ENCODE data around the gene TSSK6.

Gene TSSK6

GRCh38 chr19:19551853-19552192, 36.5 kb upstream of the TSSK6 start:
- DNase-seq (ENCODE audit: extremely low read depth, insufficient read length) = no peak
- Histone ChIP-seq H3K4me3 (replicated peaks; ENCODE audit: low read depth, low read length) (no peak overlapping the region), H3K27me3 (replicated peaks; ENCODE audit: control insufficient read depth, insufficient read depth, low read length) (no peaks in the 10 kb centered on the region), H3K36me3 (ENCODE audit: control insufficient read depth, insufficient read depth, low read length) (no peaks in the 10 kb centered on the region)
- TF ChIP-seq CTCF (IDR thresholded peaks at IDR 0.05; ENCODE audit: insufficient read depth, low read length, poor library complexity, severe bottlenecking) = no peak

- no peak for TF ChIP-seq CTCF (IDR thresholded peaks at IDR 0.05; ENCODE audit: insufficient read depth, low read length, poor library complexity, severe bottlenecking)
- Histone ChIP-seq H3K27me3 (replicated peaks; ENCODE audit: control insufficient read depth, insufficient read depth, low read length) (no peaks in the 10 kb centered on the region), H3K4me3 (replicated peaks; ENCODE audit: low read depth, low read length) (no peak overlapping the region), H3K36me3 (ENCODE audit: control insufficient read depth, insufficient read depth, low read length) (no peaks in the 10 kb centered on the region)
- DNase-seq (ENCODE audit: extremely low read depth, insufficient read length) = no peak
Measured at GRCh38 chr19:19550972-19551852, 35.9 kb upstream of the TSSK6 start.

GRCh38 chr19:19550485-19550929, 35.2 kb upstream of the TSSK6 start:
- H3K27me3 ChIP-seq (replicated peaks; ENCODE audit: control insufficient read depth, insufficient read depth, low read length) = no peaks in the 10 kb centered on the region
- DNase-seq (ENCODE audit: extremely low read depth, insufficient read length) = no peak
- no peak overlapping the region for H3K4me3 ChIP-seq (replicated peaks; ENCODE audit: low read depth, low read length)
- no peaks in the 10 kb centered on the region for H3K36me3 ChIP-seq (ENCODE audit: control insufficient read depth, insufficient read depth, low read length)
- TF ChIP-seq CTCF (IDR thresholded peaks at IDR 0.05; ENCODE audit: insufficient read depth, low read length, poor library complexity, severe bottlenecking) = no peak

GRCh38 chr19:19549804-19550464, 34.6 kb upstream of the TSSK6 start:
- DNase-seq (ENCODE audit: extremely low read depth, insufficient read length) = no peak
- H3K36me3 ChIP-seq (ENCODE audit: control insufficient read depth, insufficient read depth, low read length) = no peaks in the 10 kb centered on the region
- H3K4me3 ChIP-seq (replicated peaks; ENCODE audit: low read depth, low read length) = no peak overlapping the region
- no peak for TF ChIP-seq CTCF (IDR thresholded peaks at IDR 0.05; ENCODE audit: insufficient read depth, low read length, poor library complexity, severe bottlenecking)
- no peaks in the 10 kb centered on the region for H3K27me3 ChIP-seq (replicated peaks; ENCODE audit: control insufficient read depth, insufficient read depth, low read length)

- no peak for TF ChIP-seq CTCF (IDR thresholded peaks at IDR 0.05; ENCODE audit: insufficient read depth, low read length, poor library complexity, severe bottlenecking)
- Histone ChIP-seq H3K36me3 (ENCODE audit: control insufficient read depth, insufficient read depth, low read length) (no peaks in the 10 kb centered on the region), H3K4me3 (replicated peaks; ENCODE audit: low read depth, low read length) (no peak overlapping the region), H3K27me3 (replicated peaks; ENCODE audit: control insufficient read depth, insufficient read depth, low read length) (no peaks in the 10 kb centered on the region)
- no peak for DNase-seq (ENCODE audit: extremely low read depth, insufficient read length)
Measured at GRCh38 chr19:19548915-19549759, 33.8 kb upstream of the TSSK6 start.
